OCI-LY1 (cell line): Measurements from ENCODE around the gene MITD1.

Source experiments
- EZH2 ChIP-seq: fragments of 200-600 bp; sonication (generic), shearing (Covaris generic); IDR thresholded peaks from 2 replicates; pipeline ENCODE4 v1.8.0; 2017; ENCODE audit warnings: borderline replicate concordance, mixed run types, mild to moderate bottlenecking, antibody characterized with exemption, low read length, moderate library complexity, mixed read lengths
- TF ChIP-seq, protein P1 (sequence below): fragments of 200-600 bp; sonication (generic), shearing (Covaris generic); IDR thresholded peaks from 2 replicates; pipeline ENCODE4 v1.5.1; 2017; ENCODE audit warnings: mild to moderate bottlenecking, antibody characterized with exemption, low read length, moderate library complexity, mixed read lengths

DNA sequence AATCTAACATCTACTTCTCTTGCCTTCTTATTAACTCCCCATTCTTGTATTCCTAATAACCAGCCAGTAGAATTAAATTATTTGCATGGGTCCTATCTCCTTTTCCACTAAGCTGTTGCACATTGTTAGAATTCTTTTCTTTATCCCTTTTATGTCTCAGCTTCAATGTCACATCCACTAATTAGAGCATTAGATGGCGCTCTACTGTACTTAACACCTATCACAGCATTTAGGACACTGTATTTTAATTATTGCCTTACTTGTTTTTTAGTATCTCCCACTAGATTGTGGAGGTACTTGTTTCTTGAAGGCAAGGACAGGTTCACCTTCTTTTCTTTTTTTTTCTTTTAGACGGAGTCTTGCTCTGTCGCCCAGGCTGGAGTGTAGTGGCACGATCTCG, 22.3 kb downstream of the MITD1 start:
- TF ChIP-seq, protein P1, sequence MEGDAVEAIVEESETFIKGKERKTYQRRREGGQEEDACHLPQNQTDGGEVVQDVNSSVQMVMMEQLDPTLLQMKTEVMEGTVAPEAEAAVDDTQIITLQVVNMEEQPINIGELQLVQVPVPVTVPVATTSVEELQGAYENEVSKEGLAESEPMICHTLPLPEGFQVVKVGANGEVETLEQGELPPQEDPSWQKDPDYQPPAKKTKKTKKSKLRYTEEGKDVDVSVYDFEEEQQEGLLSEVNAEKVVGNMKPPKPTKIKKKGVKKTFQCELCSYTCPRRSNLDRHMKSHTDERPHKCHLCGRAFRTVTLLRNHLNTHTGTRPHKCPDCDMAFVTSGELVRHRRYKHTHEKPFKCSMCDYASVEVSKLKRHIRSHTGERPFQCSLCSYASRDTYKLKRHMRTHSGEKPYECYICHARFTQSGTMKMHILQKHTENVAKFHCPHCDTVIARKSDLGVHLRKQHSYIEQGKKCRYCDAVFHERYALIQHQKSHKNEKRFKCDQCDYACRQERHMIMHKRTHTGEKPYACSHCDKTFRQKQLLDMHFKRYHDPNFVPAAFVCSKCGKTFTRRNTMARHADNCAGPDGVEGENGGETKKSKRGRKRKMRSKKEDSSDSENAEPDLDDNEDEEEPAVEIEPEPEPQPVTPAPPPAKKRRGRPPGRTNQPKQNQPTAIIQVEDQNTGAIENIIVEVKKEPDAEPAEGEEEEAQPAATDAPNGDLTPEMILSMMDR, result peak; percentile 37
- TF ChIP-seq EZH2, result no peak
